IPS-18a (cell line): ENCODE measurements around the gene FAM185A.
"Not testable (repeated sequence)": the region's sequence is repeated elsewhere in the genome, so short reads cannot be mapped to it uniquely, and the experiment has no call there.

ENCODE experiments used
- H3K27ac ChIP-seq: one replicate; pipeline ENCODE4 v1.5.1; 2013; ENCODE audit warnings: low read length
- H3K27me3 ChIP-seq: one replicate; pipeline ENCODE4 v1.6.1; 2013; ENCODE audit warnings: mild to moderate bottlenecking, low read length; ENCODE audit not compliant: control insufficient read depth, insufficient read depth
- H3K36me3 ChIP-seq: one replicate; pipeline ENCODE4 v1.6.1; 2013; ENCODE audit warnings: low read depth, low read length; ENCODE audit not compliant: control insufficient read depth
- H3K4me1 ChIP-seq: one replicate; pipeline ENCODE4 v1.6.1; 2013; ENCODE audit warnings: low read depth, low read length; ENCODE audit not compliant: control insufficient read depth
- H3K4me3 ChIP-seq: one replicate; pipeline ENCODE4 v1.5.1; 2013; ENCODE audit warnings: low read length
- H3K9ac ChIP-seq: one replicate; pipeline ENCODE4 v1.6.1; 2013; ENCODE audit warnings: mild to moderate bottlenecking, low read length, moderate library complexity
- H3K9me3 ChIP-seq: one replicate; pipeline ENCODE4 v1.6.1; 2013; ENCODE audit warnings: low read depth, low read length; ENCODE audit not compliant: control insufficient read depth

The FAM185A gene

DNA sequence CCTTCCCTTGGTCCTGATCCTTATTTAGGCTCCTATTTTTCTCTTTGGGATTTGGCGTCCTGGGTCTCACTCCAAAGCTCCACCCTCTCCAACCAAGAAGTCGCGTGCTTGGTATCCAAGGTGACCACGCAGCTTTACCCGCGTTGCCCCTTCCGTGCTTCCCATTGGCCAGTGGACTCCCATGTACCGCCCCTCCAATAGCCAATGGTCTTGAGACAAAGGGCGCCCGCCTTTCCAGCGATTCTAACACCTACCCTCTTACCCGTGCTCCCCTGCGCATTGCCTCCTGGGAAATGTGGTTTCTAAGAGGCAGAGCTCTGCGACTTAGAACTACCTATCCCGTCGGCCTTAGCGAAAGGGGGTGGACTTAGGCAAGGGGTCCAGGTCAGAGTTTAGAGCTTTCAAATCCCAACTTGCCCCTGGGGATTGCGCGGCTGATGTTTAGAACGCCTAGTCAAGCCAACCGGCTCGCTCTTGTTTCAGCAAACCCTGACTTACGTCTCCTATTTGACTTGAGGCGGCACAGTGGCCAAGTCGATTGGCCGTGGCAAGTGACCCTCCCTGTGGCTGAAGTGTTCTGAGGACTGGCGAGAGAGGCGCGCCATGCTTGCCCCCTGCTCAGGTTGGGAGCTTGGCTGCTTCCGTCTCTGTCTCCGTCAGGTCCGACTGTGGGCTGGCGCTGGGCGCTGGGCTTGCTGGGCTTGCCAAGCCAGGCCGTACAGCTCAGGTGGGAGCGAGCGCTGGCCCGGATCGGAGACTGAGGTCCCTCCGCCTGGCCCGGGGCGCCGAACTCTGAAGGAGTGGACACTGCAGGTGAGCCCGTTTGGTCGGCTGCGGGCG lies at the start of gene FAM185A:
TSS of gene FAM185A (plus strand) at position 395 of the 840 bp plus-strand sequence. CDS start at position 604, 209 bp downstream.
- not testable (repeated sequence) for H3K27ac ChIP-seq

GRCh38 chr7:102713011-102713690 lies 35.6 kb upstream of the FAM185A start:
- not testable (repeated sequence) for H3K9ac ChIP-seq, H3K9me3 ChIP-seq, H3K27ac ChIP-seq

More for the DNA sequence above, at the start of gene FAM185A:
- H3K9me3 ChIP-seq, H3K27me3 ChIP-seq, H3K4me1 ChIP-seq, H3K36me3 ChIP-seq: not testable (repeated sequence)
- Histone ChIP-seq H3K4me3 (peak within 1 kb of the TSS; percentile 80), H3K9ac (peak within 1 kb of the TSS; percentile 58)

GRCh38 chr7:102713691-102714080 lies 35.1 kb upstream of the FAM185A start:
- H3K4me3 ChIP-seq, H3K36me3 ChIP-seq, H3K27me3 ChIP-seq, H3K9ac ChIP-seq, H3K27ac ChIP-seq, H3K9me3 ChIP-seq, H3K4me1 ChIP-seq: not testable (repeated sequence)

More at GRCh38 chr7:102713011-102713690, 35.6 kb upstream of the FAM185A start:
- H3K4me1 ChIP-seq, H3K27me3 ChIP-seq, H3K36me3 ChIP-seq, H3K4me3 ChIP-seq: not testable (repeated sequence)

DNA sequence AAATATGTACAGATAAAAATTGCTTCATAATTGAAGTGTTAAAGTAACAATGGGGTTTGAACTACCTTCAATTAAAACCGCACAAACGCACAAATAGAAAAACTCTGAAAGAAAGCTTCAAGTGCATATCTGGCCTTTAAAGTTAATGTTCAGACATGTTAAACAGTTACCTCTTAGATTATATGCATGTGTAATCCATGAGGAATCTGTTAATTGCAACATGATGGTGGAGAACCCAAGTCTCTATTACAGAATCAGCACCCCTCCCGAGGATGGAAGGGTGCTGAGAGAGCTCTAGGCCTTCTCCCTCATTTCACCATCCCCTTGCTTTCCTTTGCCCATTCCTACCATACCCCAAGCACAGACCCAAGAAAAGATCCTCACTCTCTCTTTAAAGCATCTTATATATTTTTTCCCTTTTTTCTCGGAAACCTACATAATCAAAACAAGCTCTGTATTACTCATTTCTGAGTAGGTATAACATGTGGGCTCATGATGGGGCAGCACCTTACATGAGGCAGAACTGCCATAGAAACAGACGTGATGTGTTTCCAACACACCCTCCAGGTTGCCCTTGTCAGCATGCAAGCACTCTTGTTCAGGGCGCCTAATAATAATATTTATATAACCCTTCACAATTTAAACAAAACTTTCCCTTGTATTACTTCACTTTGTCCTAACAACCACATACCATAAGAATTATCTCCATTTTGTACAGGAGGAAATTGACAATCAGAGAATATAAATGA lies 33.9 kb upstream of the FAM185A start:
- H3K9me3 ChIP-seq, H3K27me3 ChIP-seq, H3K36me3 ChIP-seq, H3K9ac ChIP-seq, H3K4me1 ChIP-seq, H3K27ac ChIP-seq, H3K4me3 ChIP-seq: not testable (repeated sequence)

- H3K9ac ChIP-seq: peak overlapping the region; percentile 34
- H3K9me3 ChIP-seq, H3K27ac ChIP-seq, H3K4me3 ChIP-seq, H3K36me3 ChIP-seq, H3K27me3 ChIP-seq, H3K4me1 ChIP-seq: not testable (repeated sequence)
Measured at GRCh38 chr7:102715718-102716117, 33.1 kb upstream of the FAM185A start.

GRCh38 chr7:102718491-102718890 lies 30.3 kb upstream of the FAM185A start:
- not testable (repeated sequence) for H3K4me3 ChIP-seq, H3K36me3 ChIP-seq, H3K9ac ChIP-seq, H3K4me1 ChIP-seq, H3K27ac ChIP-seq, H3K9me3 ChIP-seq, H3K27me3 ChIP-seq

GRCh38 chr7:102726170-102726569 lies 22.6 kb upstream of the FAM185A start:
- not testable (repeated sequence) for H3K36me3 ChIP-seq, H3K9me3 ChIP-seq, H3K27ac ChIP-seq, H3K4me3 ChIP-seq, H3K27me3 ChIP-seq, H3K9ac ChIP-seq, H3K4me1 ChIP-seq

- H3K27ac ChIP-seq, H3K9me3 ChIP-seq, H3K4me1 ChIP-seq, H3K36me3 ChIP-seq, H3K9ac ChIP-seq, H3K4me3 ChIP-seq, H3K27me3 ChIP-seq: not testable (repeated sequence)
Measured at GRCh38 chr7:102729670-102730069, 19.1 kb upstream of the FAM185A start.

- H3K4me1 ChIP-seq, H3K4me3 ChIP-seq, H3K27ac ChIP-seq, H3K36me3 ChIP-seq, H3K9ac ChIP-seq, H3K27me3 ChIP-seq, H3K9me3 ChIP-seq: not testable (repeated sequence)
Measured at GRCh38 chr7:102730431-102730830, 18.4 kb upstream of the FAM185A start.

GRCh38 chr7:102742002-102742771 lies 6.6 kb upstream of the FAM185A start:
- not testable (repeated sequence) for H3K36me3 ChIP-seq, H3K9ac ChIP-seq, H3K4me1 ChIP-seq, H3K4me3 ChIP-seq, H3K27me3 ChIP-seq, H3K9me3 ChIP-seq, H3K27ac ChIP-seq

DNA sequence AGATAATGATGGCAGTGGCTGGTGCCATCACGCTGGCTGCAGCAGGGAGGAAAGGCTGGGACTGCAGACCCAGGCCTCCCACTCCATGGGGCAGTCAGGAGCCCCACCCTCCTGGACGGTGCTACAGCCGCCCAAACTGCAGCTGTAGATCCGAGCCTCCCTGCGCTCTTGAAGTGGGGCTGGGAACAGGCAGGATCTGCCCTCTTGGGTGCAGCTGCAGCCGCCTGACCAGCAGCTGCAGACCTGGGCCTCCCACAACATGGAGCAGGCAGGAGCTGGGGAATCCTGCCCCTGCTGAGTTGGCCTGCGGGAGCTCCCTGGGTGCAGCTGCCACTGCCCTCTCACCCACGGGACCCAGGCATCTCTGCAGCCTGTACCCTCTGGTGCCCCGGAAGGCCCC lies 4.9 kb upstream of the FAM185A start:
- not testable (repeated sequence) for H3K27me3 ChIP-seq, H3K9ac ChIP-seq, H3K9me3 ChIP-seq, H3K4me3 ChIP-seq, H3K27ac ChIP-seq, H3K36me3 ChIP-seq, H3K4me1 ChIP-seq
